ENCODE measurements around the gene RALGAPB.

DNA sequence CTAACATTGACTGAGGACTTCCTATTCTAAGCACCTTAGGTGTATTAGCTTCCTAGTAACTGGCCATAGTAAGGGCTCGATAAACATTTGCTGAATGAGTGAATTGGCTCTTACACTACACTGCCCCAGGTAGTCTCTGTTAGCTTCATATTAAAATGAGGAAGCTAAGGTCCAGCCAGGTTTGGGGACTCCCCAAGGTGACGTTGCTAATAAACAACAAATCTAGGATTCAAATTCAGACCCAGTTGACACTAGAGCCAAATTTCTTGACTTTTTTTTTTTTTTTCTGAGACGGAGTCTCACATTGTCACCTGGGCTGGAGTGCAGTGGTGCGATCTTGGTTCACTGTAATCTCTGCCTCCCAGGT is 145.2 kb downstream of the RALGAPB start:
- TF ChIP-seq, protein P1, sequence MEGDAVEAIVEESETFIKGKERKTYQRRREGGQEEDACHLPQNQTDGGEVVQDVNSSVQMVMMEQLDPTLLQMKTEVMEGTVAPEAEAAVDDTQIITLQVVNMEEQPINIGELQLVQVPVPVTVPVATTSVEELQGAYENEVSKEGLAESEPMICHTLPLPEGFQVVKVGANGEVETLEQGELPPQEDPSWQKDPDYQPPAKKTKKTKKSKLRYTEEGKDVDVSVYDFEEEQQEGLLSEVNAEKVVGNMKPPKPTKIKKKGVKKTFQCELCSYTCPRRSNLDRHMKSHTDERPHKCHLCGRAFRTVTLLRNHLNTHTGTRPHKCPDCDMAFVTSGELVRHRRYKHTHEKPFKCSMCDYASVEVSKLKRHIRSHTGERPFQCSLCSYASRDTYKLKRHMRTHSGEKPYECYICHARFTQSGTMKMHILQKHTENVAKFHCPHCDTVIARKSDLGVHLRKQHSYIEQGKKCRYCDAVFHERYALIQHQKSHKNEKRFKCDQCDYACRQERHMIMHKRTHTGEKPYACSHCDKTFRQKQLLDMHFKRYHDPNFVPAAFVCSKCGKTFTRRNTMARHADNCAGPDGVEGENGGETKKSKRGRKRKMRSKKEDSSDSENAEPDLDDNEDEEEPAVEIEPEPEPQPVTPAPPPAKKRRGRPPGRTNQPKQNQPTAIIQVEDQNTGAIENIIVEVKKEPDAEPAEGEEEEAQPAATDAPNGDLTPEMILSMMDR (tag by site-specific recombination; IDR thresholded peaks at IDR 0.05), result no peak
- TF ChIP-seq MYNN (tag by site-specific recombination; IDR thresholded peaks at IDR 0.05; ENCODE audit: borderline replicate concordance), result no peak
- TF ChIP-seq, protein P2, sequence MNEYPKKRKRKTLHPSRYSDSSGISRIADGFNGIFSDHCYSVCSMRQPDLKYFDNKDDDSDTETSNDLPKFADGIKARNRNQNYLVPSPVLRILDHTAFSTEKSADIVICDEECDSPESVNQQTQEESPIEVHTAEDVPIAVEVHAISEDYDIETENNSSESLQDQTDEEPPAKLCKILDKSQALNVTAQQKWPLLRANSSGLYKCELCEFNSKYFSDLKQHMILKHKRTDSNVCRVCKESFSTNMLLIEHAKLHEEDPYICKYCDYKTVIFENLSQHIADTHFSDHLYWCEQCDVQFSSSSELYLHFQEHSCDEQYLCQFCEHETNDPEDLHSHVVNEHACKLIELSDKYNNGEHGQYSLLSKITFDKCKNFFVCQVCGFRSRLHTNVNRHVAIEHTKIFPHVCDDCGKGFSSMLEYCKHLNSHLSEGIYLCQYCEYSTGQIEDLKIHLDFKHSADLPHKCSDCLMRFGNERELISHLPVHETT (tag by site-specific recombination; IDR thresholded peaks at IDR 0.05), result no peak

Data from HEK293 (cell line).